ENCODE measurements around the gene AGBL5. TPM values are rescaled to one million over a fixed set of nuclear protein-coding genes. Genes with fewer than 3 reads are reported as not detected.

Gene AGBL5
- total and polyA plus RNA-seq, 2 of the 13 experiments (the other 11 are each of a cell fraction or from before 2014, with no cell fraction given), result 55.9 to 73.3 TPM

- TF ChIP-seq, protein P1, sequence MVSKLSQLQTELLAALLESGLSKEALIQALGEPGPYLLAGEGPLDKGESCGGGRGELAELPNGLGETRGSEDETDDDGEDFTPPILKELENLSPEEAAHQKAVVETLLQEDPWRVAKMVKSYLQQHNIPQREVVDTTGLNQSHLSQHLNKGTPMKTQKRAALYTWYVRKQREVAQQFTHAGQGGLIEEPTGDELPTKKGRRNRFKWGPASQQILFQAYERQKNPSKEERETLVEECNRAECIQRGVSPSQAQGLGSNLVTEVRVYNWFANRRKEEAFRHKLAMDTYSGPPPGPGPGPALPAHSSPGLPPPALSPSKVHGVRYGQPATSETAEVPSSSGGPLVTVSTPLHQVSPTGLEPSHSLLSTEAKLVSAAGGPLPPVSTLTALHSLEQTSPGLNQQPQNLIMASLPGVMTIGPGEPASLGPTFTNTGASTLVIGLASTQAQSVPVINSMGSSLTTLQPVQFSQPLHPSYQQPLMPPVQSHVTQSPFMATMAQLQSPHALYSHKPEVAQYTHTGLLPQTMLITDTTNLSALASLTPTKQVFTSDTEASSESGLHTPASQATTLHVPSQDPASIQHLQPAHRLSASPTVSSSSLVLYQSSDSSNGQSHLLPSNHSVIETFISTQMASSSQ (IDR thresholded peaks at IDR 0.05; ENCODE audit: low read depth), result no peak
- TF ChIP-seq, protein P1 (CRISPR knock-in tag; IDR thresholded peaks at IDR 0.05; ENCODE audit: borderline replicate concordance), result no peak
- TF ChIP-seq, protein P2, sequence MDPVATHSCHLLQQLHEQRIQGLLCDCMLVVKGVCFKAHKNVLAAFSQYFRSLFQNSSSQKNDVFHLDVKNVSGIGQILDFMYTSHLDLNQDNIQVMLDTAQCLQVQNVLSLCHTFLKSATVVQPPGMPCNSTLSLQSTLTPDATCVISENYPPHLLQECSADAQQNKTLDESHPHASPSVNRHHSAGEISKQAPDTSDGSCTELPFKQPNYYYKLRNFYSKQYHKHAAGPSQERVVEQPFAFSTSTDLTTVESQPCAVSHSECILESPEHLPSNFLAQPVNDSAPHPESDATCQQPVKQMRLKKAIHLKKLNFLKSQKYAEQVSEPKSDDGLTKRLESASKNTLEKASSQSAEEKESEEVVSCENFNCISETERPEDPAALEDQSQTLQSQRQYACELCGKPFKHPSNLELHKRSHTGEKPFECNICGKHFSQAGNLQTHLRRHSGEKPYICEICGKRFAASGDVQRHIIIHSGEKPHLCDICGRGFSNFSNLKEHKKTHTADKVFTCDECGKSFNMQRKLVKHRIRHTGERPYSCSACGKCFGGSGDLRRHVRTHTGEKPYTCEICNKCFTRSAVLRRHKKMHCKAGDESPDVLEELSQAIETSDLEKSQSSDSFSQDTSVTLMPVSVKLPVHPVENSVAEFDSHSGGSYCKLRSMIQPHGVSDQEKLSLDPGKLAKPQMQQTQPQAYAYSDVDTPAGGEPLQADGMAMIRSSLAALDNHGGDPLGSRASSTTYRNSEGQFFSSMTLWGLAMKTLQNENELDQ (CRISPR knock-in tag; IDR thresholded peaks at IDR 0.05; ENCODE audit: borderline replicate concordance), result no peak
- no peak for TF ChIP-seq DDIT3 (CRISPR knock-in tag; IDR thresholded peaks at IDR 0.05)
- no peak for TF ChIP-seq AKNA (CRISPR knock-in tag; IDR thresholded peaks at IDR 0.05; ENCODE audit: borderline replicate concordance)
- TF ChIP-seq CREM (IDR thresholded peaks at IDR 0.05), result no peak
- no peak for TF ChIP-seq CREM (CRISPR knock-in tag; IDR thresholded peaks at IDR 0.05)
- no peak for TF ChIP-seq SIX4 (CRISPR knock-in tag; IDR thresholded peaks at IDR 0.05)
- TF ChIP-seq NR2F6 (IDR thresholded peaks at IDR 0.05), result no peak
- 0 out of 2 replicates have a peak, but pooled peaks have one; percentile 4 for TF ChIP-seq NR2F6 (CRISPR knock-in tag; IDR thresholded peaks at IDR 0.05)
- no peak for TF ChIP-seq ZSCAN29 (CRISPR knock-in tag; conservative IDR thresholded peaks at IDR 0.05)
- TF ChIP-seq, protein P3, sequence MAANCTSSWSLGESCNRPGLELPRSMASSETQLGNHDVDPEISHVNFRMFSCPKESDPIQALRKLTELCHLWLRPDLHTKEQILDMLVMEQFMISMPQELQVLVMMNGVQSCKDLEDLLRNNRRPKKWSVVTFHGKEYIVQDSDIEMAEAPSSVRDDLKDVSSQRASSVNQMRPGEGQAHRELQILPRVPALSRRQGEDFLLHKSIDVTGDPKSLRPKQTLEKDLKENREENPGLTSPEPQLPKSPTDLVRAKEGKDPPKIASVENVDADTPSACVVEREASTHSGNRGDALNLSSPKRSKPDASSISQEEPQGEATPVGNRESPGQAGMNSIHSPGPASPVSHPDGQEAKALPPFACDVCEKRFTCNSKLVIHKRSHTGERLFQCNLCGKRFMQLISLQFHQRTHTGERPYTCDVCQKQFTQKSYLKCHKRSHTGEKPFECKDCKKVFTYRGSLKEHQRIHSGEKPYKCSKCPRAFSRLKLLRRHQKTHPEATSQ (CRISPR knock-in tag; IDR thresholded peaks at IDR 0.05; ENCODE audit: borderline replicate concordance), result no peak
- TF ChIP-seq, protein P4, sequence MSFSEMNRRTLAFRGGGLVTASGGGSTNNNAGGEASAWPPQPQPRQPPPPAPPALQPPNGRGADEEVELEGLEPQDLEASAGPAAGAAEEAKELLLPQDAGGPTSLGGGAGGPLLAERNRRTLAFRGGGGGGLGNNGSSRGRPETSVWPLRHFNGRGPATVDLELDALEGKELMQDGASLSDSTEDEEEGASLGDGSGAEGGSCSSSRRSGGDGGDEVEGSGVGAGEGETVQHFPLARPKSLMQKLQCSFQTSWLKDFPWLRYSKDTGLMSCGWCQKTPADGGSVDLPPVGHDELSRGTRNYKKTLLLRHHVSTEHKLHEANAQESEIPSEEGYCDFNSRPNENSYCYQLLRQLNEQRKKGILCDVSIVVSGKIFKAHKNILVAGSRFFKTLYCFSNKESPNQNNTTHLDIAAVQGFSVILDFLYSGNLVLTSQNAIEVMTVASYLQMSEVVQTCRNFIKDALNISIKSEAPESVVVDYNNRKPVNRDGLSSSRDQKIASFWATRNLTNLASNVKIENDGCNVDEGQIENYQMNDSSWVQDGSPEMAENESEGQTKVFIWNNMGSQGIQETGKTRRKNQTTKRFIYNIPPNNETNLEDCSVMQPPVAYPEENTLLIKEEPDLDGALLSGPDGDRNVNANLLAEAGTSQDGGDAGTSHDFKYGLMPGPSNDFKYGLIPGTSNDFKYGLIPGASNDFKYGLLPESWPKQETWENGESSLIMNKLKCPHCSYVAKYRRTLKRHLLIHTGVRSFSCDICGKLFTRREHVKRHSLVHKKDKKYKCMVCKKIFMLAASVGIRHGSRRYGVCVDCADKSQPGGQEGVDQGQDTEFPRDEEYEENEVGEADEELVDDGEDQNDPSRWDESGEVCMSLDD (CRISPR knock-in tag; IDR thresholded peaks at IDR 0.05; ENCODE audit: borderline replicate concordance), result no peak
Measured at GRCh38 chr2:27087823-27088410, 36.4 kb downstream of the AGBL5 start (continued).

All from HepG2 (cell line).